ENCODE measurements around the gene GAB3.

GAB3 gene

DNA sequence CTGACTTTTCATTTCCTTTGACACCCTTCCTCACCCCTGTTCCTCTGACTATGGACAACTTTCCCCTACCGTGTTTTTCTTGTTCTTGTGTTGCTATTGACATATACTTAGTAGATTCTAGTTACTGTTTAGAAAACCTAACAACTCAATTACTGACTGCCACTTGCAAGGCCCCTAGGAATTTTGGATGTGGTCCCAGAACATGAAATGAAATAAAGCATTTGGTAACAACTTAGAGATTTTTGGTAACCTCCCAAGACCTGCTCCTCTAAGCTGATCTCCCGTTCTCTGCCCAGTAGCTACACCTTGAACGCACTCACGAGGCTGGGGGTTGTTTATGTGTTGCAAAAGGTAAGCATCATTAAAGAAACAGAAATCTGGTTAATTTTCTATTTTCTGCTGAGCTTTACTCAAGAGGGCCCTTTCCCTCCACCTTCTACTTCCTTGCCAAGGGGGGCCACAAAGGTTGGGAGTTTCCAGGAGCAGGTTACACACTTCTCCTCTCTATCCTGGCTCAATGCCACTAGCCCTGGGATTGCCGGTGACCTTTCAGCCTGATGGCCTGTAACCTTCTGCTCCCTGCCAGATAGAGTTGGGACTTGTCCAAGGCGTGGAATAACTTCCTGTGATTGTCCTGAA is 20.5 kb downstream of the GAB3 start:
- Histone ChIP-seq H3K27me3 (ENCODE audit: control insufficient read depth in 3 of 3, insufficient read depth in 3 of 3, low read depth in 1 of 3, low read length in 3 of 3) (peaks cover 0 to 47% (median 0%) of the 10 kb centered on the region in 3 experiments), H4K91ac (ENCODE audit: low read depth, low read length, poor library complexity) (no peak overlapping the region), H3K4me1 (ENCODE audit: control insufficient read depth in 2 of 2, insufficient read depth in 1 of 2, low read depth in 1 of 2, low read length in 2 of 2) (peaks cover 0 to 4% of the 10 kb centered on the region in 2 donors), H3K9me3 (replicated peaks in 1 of 2; ENCODE audit: control insufficient read depth in 2 of 2, insufficient read depth in 1 of 2, low read depth in 1 of 2, low read length in 2 of 2) (no peaks in the 10 kb centered on the region), H4K8ac (ENCODE audit: low read depth, low read length) (no peak overlapping the region), H3K4ac (ENCODE audit: low read length) (no peak overlapping the region), H3K23ac (ENCODE audit: low read depth, low read length, poor library complexity) (no peak overlapping the region), H3K79me1 (ENCODE audit: low read depth, low read length) (no peaks in the 10 kb centered on the region), H3K9ac (ENCODE audit: low read depth, low read length, poor library complexity) (no peak overlapping the region), H3K4me2 (ENCODE audit: insufficient read depth, low read length, poor library complexity, severe bottlenecking) (no peak overlapping the region), H3K4me3 (ENCODE audit: low read length in 2 of 2) (no peak overlapping the region), H2BK15ac (ENCODE audit: low read length) (no peak overlapping the region), H3K18ac (ENCODE audit: low read length) (no peak overlapping the region), H2BK120ac (ENCODE audit: low read depth, low read length) (no peak overlapping the region), H3K14ac (ENCODE audit: low read length) (no peak overlapping the region), H2AK5ac (ENCODE audit: low read depth, low read length) (no peak overlapping the region), H3K27ac (replicated peaks; ENCODE audit: low read length) (no peak overlapping the region), H3K36me3 (replicated peaks in 1 of 2; ENCODE audit: control insufficient read depth in 2 of 2, insufficient read depth in 2 of 2, low read length in 2 of 2) (no peaks in the 10 kb centered on the region), H2BK5ac (ENCODE audit: low read length) (no peak overlapping the region), H2AFZ (ENCODE audit: low read length) (no peak overlapping the region), H2BK12ac (ENCODE audit: low read length) (no peak overlapping the region)
- no peak for DNase-seq (ENCODE audit: low spot score)
- no CpG with 5 or more reads among the region's 6 CpGs for WGBS, 2 donors (ENCODE audit: extremely low coverage in 2 of 2, insufficient read length in 2 of 2, insufficient replicate concordance in 1 of 2)

DNA sequence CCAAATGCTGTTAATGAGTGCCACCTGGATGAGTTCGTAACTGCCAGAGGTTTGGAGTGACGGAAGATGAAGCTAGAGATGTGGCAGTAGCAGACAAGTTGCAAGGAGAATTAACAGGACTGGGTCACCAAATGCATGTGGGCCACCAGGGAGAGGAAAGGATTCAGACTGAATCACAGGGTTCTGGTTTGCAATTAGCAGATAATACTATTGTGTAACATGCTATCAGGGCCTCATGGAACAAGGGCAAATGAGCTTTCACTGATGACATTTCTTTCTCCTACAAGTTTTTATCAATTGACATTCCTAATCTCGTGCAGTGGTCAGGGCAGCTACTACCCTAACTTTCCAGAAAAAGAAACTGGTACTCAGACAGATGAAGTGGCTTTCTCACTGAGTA is 21.4 kb downstream of the GAB3 start:
- H3K18ac ChIP-seq (ENCODE audit: low read length) = no peak overlapping the region
- H2BK5ac ChIP-seq (ENCODE audit: low read length) = no peak overlapping the region
- no peak overlapping the region for H2BK15ac ChIP-seq (ENCODE audit: low read length)
- no peak overlapping the region for H3K4ac ChIP-seq (ENCODE audit: low read length)
- H3K27me3 ChIP-seq (ENCODE audit: control insufficient read depth in 3 of 3, insufficient read depth in 3 of 3, low read depth in 1 of 3, low read length in 3 of 3) = peaks cover 0 to 40% (median 0%) of the 10 kb centered on the region in 3 experiments
- H3K27ac ChIP-seq (replicated peaks; ENCODE audit: low read length) = no peak overlapping the region
- no peaks in the 10 kb centered on the region for H3K36me3 ChIP-seq (replicated peaks in 1 of 2; ENCODE audit: control insufficient read depth in 2 of 2, insufficient read depth in 2 of 2, low read length in 2 of 2)
- H3K9me3 ChIP-seq (replicated peaks in 1 of 2; ENCODE audit: control insufficient read depth in 2 of 2, insufficient read depth in 1 of 2, low read depth in 1 of 2, low read length in 2 of 2) = no peaks in the 10 kb centered on the region
- WGBS, 2 donors (ENCODE audit: extremely low coverage in 2 of 2, insufficient read length in 2 of 2, insufficient replicate concordance in 1 of 2) = no CpG with 5 or more reads among the region's 3 CpGs
- no peak overlapping the region for H3K9ac ChIP-seq (ENCODE audit: low read depth, low read length, poor library complexity)
- H3K4me2 ChIP-seq (ENCODE audit: insufficient read depth, low read length, poor library complexity, severe bottlenecking) = no peak overlapping the region
- no peak overlapping the region for H3K4me3 ChIP-seq (ENCODE audit: low read length in 2 of 2)
- no peaks in the 10 kb centered on the region for H3K79me1 ChIP-seq (ENCODE audit: low read depth, low read length)
- H3K14ac ChIP-seq (ENCODE audit: low read length) = no peak overlapping the region
- H3K4me1 ChIP-seq (ENCODE audit: control insufficient read depth in 2 of 2, insufficient read depth in 1 of 2, low read depth in 1 of 2, low read length in 2 of 2) = peaks cover 0 to 3% of the 10 kb centered on the region in 2 donors
- H2AK5ac ChIP-seq (ENCODE audit: low read depth, low read length) = no peak overlapping the region
- no peak overlapping the region for H2BK12ac ChIP-seq (ENCODE audit: low read length)
- no peak overlapping the region for H2AFZ ChIP-seq (ENCODE audit: low read length)
- DNase-seq (ENCODE audit: low spot score) = no peak
- H2BK120ac ChIP-seq (ENCODE audit: low read depth, low read length) = no peak overlapping the region
- no peak overlapping the region for H3K23ac ChIP-seq (ENCODE audit: low read depth, low read length, poor library complexity)
- H4K8ac ChIP-seq (ENCODE audit: low read depth, low read length) = no peak overlapping the region
- H4K91ac ChIP-seq (ENCODE audit: low read depth, low read length, poor library complexity) = no peak overlapping the region

DNA sequence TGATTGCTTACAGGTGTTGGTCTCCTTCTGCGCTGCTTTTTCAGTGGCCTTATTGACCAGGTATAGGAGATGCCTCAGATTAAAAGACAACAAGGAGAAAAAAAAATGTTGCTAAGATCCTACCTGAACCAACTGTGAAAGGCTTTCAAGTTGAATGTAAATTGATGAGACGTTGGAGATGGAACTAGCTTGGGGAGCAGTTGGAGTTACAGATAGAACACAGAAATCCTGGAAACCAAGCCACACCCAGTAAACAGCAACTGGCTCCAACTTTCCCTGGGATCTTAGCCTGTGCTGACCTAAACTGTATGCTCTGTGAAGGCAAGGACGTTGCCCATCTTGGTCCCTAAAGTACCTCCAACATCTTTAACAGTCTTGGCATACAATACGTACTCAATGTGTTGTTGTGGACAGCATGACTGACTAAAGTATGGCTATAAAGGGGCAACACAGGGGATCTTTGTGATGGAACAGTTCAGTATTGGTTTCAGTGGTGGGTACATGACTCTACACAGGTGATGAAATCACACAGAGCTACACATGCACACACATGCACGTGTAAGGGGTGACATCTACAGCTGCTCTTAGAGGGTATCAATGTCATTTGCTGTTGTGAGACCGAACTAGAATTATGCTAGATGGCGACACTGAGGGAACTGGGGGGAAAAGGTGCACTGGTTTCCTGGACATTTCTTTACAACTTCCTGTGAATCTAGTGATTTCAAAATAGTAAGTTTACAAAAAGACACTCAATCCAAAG is 22.3 kb downstream of the GAB3 start:
- Histone ChIP-seq H2AFZ (ENCODE audit: low read length) (no peak overlapping the region), H4K91ac (ENCODE audit: low read depth, low read length, poor library complexity) (no peak overlapping the region), H3K9me3 (replicated peaks in 1 of 2; ENCODE audit: control insufficient read depth in 2 of 2, insufficient read depth in 1 of 2, low read depth in 1 of 2, low read length in 2 of 2) (no peaks in the 10 kb centered on the region), H3K23ac (ENCODE audit: low read depth, low read length, poor library complexity) (no peak overlapping the region), H3K4me1 (ENCODE audit: control insufficient read depth in 2 of 2, insufficient read depth in 1 of 2, low read depth in 1 of 2, low read length in 2 of 2) (no peaks in the 10 kb centered on the region), H2BK15ac (ENCODE audit: low read length) (no peak overlapping the region), H3K18ac (ENCODE audit: low read length) (no peak overlapping the region), H2AK5ac (ENCODE audit: low read depth, low read length) (no peak overlapping the region), H2BK120ac (ENCODE audit: low read depth, low read length) (no peak overlapping the region), H3K4me3 (ENCODE audit: low read length in 2 of 2) (no peak overlapping the region), H3K14ac (ENCODE audit: low read length) (no peak overlapping the region), H3K79me1 (ENCODE audit: low read depth, low read length) (no peaks in the 10 kb centered on the region), H3K27ac (replicated peaks; ENCODE audit: low read length) (no peak overlapping the region), H2BK5ac (ENCODE audit: low read length) (no peak overlapping the region), H2BK12ac (ENCODE audit: low read length) (no peak overlapping the region), H3K4me2 (ENCODE audit: insufficient read depth, low read length, poor library complexity, severe bottlenecking) (no peak overlapping the region), H4K8ac (ENCODE audit: low read depth, low read length) (no peak overlapping the region), H3K9ac (ENCODE audit: low read depth, low read length, poor library complexity) (no peak overlapping the region), H3K36me3 (replicated peaks in 1 of 2; ENCODE audit: control insufficient read depth in 2 of 2, insufficient read depth in 2 of 2, low read length in 2 of 2) (no peaks in the 10 kb centered on the region), H3K27me3 (ENCODE audit: control insufficient read depth in 3 of 3, insufficient read depth in 3 of 3, low read depth in 1 of 3, low read length in 3 of 3) (peaks cover 0 to 34% (median 0%) of the 10 kb centered on the region in 3 experiments), H3K4ac (ENCODE audit: low read length) (no peak overlapping the region)
- no peak for DNase-seq (ENCODE audit: low spot score)
- no CpG with 5 or more reads among the region's 7 CpGs for WGBS, 2 donors (ENCODE audit: extremely low coverage in 2 of 2, insufficient read length in 2 of 2, insufficient replicate concordance in 1 of 2)

DNA sequence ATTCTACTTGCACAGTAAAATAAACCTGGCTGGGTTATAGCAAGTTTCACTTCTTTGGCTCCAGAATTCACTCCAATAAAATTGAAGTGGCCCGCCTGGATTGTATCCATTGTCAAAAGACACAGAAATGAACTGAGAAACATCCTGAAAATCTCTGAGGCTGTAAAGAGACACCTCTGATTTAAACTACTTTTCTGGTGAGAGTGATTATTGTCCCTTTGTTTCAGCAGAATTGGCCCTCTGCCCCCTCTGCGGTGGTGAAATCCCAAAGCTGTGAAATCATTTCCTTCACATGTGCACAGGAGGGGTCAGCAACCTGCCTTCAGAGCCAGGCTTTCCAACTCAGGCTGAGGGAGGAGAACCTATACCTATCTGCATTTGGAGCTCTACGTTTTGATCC is 23.0 kb downstream of the GAB3 start:
- Histone ChIP-seq H3K9ac (ENCODE audit: low read depth, low read length, poor library complexity) (no peak overlapping the region), H3K18ac (ENCODE audit: low read length) (no peak overlapping the region), H3K36me3 (replicated peaks in 1 of 2; ENCODE audit: control insufficient read depth in 2 of 2, insufficient read depth in 2 of 2, low read length in 2 of 2) (no peaks in the 10 kb centered on the region), H3K79me1 (ENCODE audit: low read depth, low read length) (no peaks in the 10 kb centered on the region), H2AFZ (ENCODE audit: low read length) (no peak overlapping the region), H2BK12ac (ENCODE audit: low read length) (no peak overlapping the region), H3K4me1 (ENCODE audit: control insufficient read depth in 2 of 2, insufficient read depth in 1 of 2, low read depth in 1 of 2, low read length in 2 of 2) (no peaks in the 10 kb centered on the region), H4K91ac (ENCODE audit: low read depth, low read length, poor library complexity) (no peak overlapping the region), H3K4ac (ENCODE audit: low read length) (no peak overlapping the region), H2BK120ac (ENCODE audit: low read depth, low read length) (no peak overlapping the region), H2AK5ac (ENCODE audit: low read depth, low read length) (no peak overlapping the region), H3K4me3 (ENCODE audit: low read length in 2 of 2) (no peak overlapping the region), H3K14ac (ENCODE audit: low read length) (no peak overlapping the region), H2BK15ac (ENCODE audit: low read length) (no peak overlapping the region), H3K27me3 (ENCODE audit: control insufficient read depth in 3 of 3, insufficient read depth in 3 of 3, low read depth in 1 of 3, low read length in 3 of 3) (peaks cover 0 to 31% (median 0%) of the 10 kb centered on the region in 3 experiments), H4K8ac (ENCODE audit: low read depth, low read length) (no peak overlapping the region), H3K9me3 (replicated peaks in 1 of 2; ENCODE audit: control insufficient read depth in 2 of 2, insufficient read depth in 1 of 2, low read depth in 1 of 2, low read length in 2 of 2) (no peaks in the 10 kb centered on the region), H3K27ac (replicated peaks; ENCODE audit: low read length) (no peak overlapping the region), H2BK5ac (ENCODE audit: low read length) (no peak overlapping the region), H3K4me2 (ENCODE audit: insufficient read depth, low read length, poor library complexity, severe bottlenecking) (no peak overlapping the region), H3K23ac (ENCODE audit: low read depth, low read length, poor library complexity) (no peak overlapping the region)
- DNase-seq (ENCODE audit: low spot score) = no peak
- WGBS, 2 donors (ENCODE audit: extremely low coverage in 2 of 2, insufficient read length in 2 of 2, insufficient replicate concordance in 1 of 2) = no CpG with 5 or more reads among the region's 3 CpGs

Data from neuronal stem cell (in vitro differentiated cells).